HUES6 (cell line): Measurements from ENCODE around the gene TRDMT1.

Experiments used
- H3K27ac ChIP-seq: 2 replicates; pipeline ENCODE4 v1.7.0; 2013; ENCODE audit warnings: low read depth, mild to moderate bottlenecking, low read length, inconsistent platforms
- H3K27me3 ChIP-seq: 2 replicates; pipeline ENCODE4 v1.6.1; 2013; ENCODE audit warnings: low read length; ENCODE audit not compliant: control insufficient read depth, insufficient read depth
- H3K36me3 ChIP-seq: 2 replicates; pipeline ENCODE4 v1.6.1; 2013; ENCODE audit warnings: low read length; ENCODE audit not compliant: control insufficient read depth, insufficient read depth
- H3K4me1 ChIP-seq: 2 replicates; pipeline ENCODE4 v1.6.1; 2013; ENCODE audit warnings: low read length; ENCODE audit not compliant: control insufficient read depth, insufficient read depth
- H3K4me3 ChIP-seq: 2 replicates; pipeline ENCODE4 v1.5.1; 2013; ENCODE audit warnings: low read depth, low read length
- H3K9ac ChIP-seq: one replicate; pipeline ENCODE4 v1.6.1; 2013; ENCODE audit warnings: mild to moderate bottlenecking, low read length
- H3K9me3 ChIP-seq: 2 replicates; pipeline ENCODE4 v1.6.1; 2013; ENCODE audit warnings: low read depth, low read length; ENCODE audit not compliant: control insufficient read depth, insufficient read depth

The TRDMT1 gene

GRCh38 chr10:17134282-17134681 is 67.2 kb downstream of the TRDMT1 start:
- no peaks in the 10 kb centered on the region for H3K27me3 ChIP-seq
- no peak overlapping the region for H3K4me3 ChIP-seq
- H3K9me3 ChIP-seq = no peaks in the 10 kb centered on the region
- H3K4me1 ChIP-seq = no peaks in the 10 kb centered on the region
- H3K9ac ChIP-seq = no peak overlapping the region
- H3K27ac ChIP-seq = no peak overlapping the region
- no peaks in the 10 kb centered on the region for H3K36me3 ChIP-seq

GRCh38 chr10:17129741-17130140 is 71.7 kb downstream of the TRDMT1 start, which contains the start of gene CUBN:
TSS of gene CUBN (minus strand) at chr10:17129811. CDS start at chr10:17129765, 46 bp downstream.
- no peaks in the 10 kb centered on the region for H3K27me3 ChIP-seq
- H3K27ac ChIP-seq = no peak within 1 kb of the TSS
- H3K4me1 ChIP-seq = no peaks in the 10 kb centered on the region
- no peak within 1 kb of the TSS for H3K4me3 ChIP-seq
- H3K9ac ChIP-seq = no peak within 1 kb of the TSS
- no peaks in the 10 kb centered on the region for H3K36me3 ChIP-seq
- H3K9me3 ChIP-seq = no peaks in the 10 kb centered on the region

GRCh38 chr10:17128261-17128660 is 73.2 kb downstream of the TRDMT1 start:
- H3K27ac ChIP-seq = no peak overlapping the region
- H3K36me3 ChIP-seq = no peaks in the 10 kb centered on the region

DNA sequence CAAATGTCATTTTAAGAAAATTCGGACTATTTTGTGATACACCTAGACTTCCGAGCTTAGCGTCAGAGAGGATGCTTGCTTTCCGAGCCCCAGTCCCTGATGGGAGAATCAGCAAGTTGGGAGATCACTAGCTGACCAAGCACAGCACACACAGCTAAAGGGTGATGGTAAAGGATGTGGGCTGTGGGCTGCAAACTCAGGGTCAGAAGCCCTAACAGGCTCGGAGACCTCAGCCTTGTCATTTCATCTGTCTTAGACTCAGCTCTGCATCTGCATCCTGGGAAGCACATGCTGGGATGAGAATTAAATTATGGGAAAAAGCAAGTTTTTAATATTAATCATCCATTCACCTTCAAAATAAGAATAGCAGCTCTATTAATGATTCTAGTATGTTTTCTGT is 75.1 kb downstream of the TRDMT1 start:
- Histone ChIP-seq H3K9me3 (no peaks in the 10 kb centered on the region), H3K4me1 (peaks cover 15% of the 10 kb centered on the region), H3K27ac (no peak overlapping the region), H3K36me3 (no peaks in the 10 kb centered on the region), H3K27me3 (no peaks in the 10 kb centered on the region), H3K9ac (no peak overlapping the region), H3K4me3 (no peak overlapping the region)

More at GRCh38 chr10:17128261-17128660, 73.2 kb downstream of the TRDMT1 start:
- Histone ChIP-seq H3K4me1 (peaks cover 9% of the 10 kb centered on the region), H3K4me3 (no peak overlapping the region), H3K9ac (no peak overlapping the region), H3K27me3 (no peaks in the 10 kb centered on the region), H3K9me3 (no peaks in the 10 kb centered on the region)

GRCh38 chr10:17125206-17125893 is 76.1 kb downstream of the TRDMT1 start:
- Histone ChIP-seq H3K36me3 (no peaks in the 10 kb centered on the region), H3K27me3 (no peaks in the 10 kb centered on the region), H3K4me3 (no peak overlapping the region), H3K9me3 (no peaks in the 10 kb centered on the region), H3K9ac (no peak overlapping the region), H3K27ac (no peak overlapping the region), H3K4me1 (peaks cover 15% of the 10 kb centered on the region)

DNA sequence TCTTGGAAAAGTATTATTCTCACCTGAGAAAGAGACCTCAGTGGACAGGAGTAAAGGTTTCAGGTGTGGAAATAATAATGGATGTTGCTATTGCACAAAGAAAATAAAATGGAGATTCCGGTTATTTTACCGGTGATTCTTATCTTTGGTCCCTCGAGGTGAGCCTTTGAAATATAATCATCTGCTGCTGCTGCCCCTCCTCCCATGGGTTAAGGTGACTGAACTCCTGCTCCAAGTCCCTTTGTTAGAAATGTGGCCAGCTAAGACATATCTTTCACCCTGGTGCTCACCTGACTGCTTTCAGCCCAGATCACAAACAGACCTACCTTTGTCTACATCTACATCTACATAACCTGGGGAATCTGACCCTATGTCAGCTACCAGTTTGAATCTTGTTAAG is 77.5 kb downstream of the TRDMT1 start:
- no peaks in the 10 kb centered on the region for H3K27me3 ChIP-seq

GRCh38 chr10:17122726-17123661 is 78.5 kb downstream of the TRDMT1 start:
- no peak overlapping the region for H3K9ac ChIP-seq
- H3K9me3 ChIP-seq = no peaks in the 10 kb centered on the region

More for the DNA sequence above, 77.5 kb downstream of the TRDMT1 start:
- no peaks in the 10 kb centered on the region for H3K9me3 ChIP-seq
- no peak overlapping the region for H3K4me3 ChIP-seq
- H3K4me1 ChIP-seq = peaks cover 15% of the 10 kb centered on the region
- H3K9ac ChIP-seq = no peak overlapping the region
- H3K27ac ChIP-seq = no peak overlapping the region
- no peaks in the 10 kb centered on the region for H3K36me3 ChIP-seq

GRCh38 chr10:17122052-17122451 is 79.4 kb downstream of the TRDMT1 start:
- Histone ChIP-seq H3K4me1 (peaks cover 15% of the 10 kb centered on the region), H3K27ac (no peak overlapping the region), H3K36me3 (no peaks in the 10 kb centered on the region), H3K27me3 (no peaks in the 10 kb centered on the region), H3K9ac (no peak overlapping the region), H3K4me3 (no peak overlapping the region), H3K9me3 (no peaks in the 10 kb centered on the region)

More at GRCh38 chr10:17122726-17123661, 78.5 kb downstream of the TRDMT1 start:
- H3K4me3 ChIP-seq = no peak overlapping the region
- H3K4me1 ChIP-seq = peaks cover 15% of the 10 kb centered on the region
- H3K27ac ChIP-seq = no peak overlapping the region
- H3K36me3 ChIP-seq = no peaks in the 10 kb centered on the region
- no peaks in the 10 kb centered on the region for H3K27me3 ChIP-seq

DNA sequence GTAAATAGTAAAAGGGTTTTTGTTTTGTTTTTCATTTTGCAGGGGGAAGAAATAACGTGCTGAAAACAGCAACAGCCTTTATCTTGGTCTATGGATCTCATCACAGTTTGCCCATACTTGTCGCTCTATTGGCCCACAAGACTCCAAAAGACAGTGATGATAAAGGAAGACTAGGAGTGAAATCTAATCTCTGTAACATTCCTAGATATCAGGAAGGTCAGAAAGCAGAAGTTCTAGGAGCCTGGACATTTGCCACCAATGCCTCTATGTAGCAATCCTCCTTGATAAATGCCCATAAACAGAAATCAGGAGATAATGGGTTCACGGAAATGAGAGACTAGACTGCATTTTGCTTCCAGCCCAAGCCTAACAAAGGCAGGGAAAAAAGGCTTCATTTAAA is 80.8 kb downstream of the TRDMT1 start:
- no peaks in the 10 kb centered on the region for H3K36me3 ChIP-seq
- no peaks in the 10 kb centered on the region for H3K27me3 ChIP-seq
- no peak overlapping the region for H3K4me3 ChIP-seq
- H3K9ac ChIP-seq = no peak overlapping the region
- no peaks in the 10 kb centered on the region for H3K9me3 ChIP-seq
- H3K27ac ChIP-seq = no peak overlapping the region
- peaks cover 15% of the 10 kb centered on the region for H3K4me1 ChIP-seq

GRCh38 chr10:17119845-17120244 is 81.6 kb downstream of the TRDMT1 start:
- H3K4me3 ChIP-seq = no peak overlapping the region
- no peak overlapping the region for H3K27ac ChIP-seq
- no peak overlapping the region for H3K9ac ChIP-seq
- H3K27me3 ChIP-seq = no peaks in the 10 kb centered on the region
- H3K36me3 ChIP-seq = no peaks in the 10 kb centered on the region
- H3K4me1 ChIP-seq = peaks cover 18% of the 10 kb centered on the region
- no peaks in the 10 kb centered on the region for H3K9me3 ChIP-seq

DNA sequence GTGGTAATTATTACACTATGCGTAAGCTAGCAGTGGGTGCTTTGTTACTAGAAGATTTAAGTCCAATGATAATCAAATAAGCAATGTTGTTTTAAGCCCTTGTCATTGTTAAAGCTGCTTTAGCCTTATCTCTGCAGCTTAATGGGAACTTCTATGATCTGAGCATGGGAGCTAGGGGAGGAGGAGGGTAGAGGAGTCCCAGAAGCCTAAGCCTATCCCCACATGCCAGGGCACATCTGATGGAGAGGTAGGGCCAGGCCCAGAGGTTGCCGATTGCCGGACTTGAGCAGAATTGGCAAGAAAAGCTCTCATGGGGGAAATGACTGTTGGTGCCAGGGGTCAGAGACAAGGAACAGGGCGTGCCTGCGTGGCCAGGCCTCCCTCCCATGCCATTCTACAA is 85.3 kb downstream of the TRDMT1 start:
- no peaks in the 10 kb centered on the region for H3K9me3 ChIP-seq
- H3K9ac ChIP-seq = no peak overlapping the region
- no peaks in the 10 kb centered on the region for H3K27me3 ChIP-seq
- no peak overlapping the region for H3K4me3 ChIP-seq
- H3K27ac ChIP-seq = no peak overlapping the region
- no peaks in the 10 kb centered on the region for H3K36me3 ChIP-seq
- H3K4me1 ChIP-seq = peaks cover 3% of the 10 kb centered on the region; the same call in 1 of the 2 replicates
